ENCODE results near the gene PAX5.

- TF ChIP-seq CTCF (tag by site-specific recombination; IDR thresholded peaks at IDR 0.05) (no peak), ZBTB17 (tag by site-specific recombination; IDR thresholded peaks at IDR 0.05) (no peak)
These were observed 1.4 kb downstream of the PAX5 start for GRCh38 chr9:37032713-37033112.

Measured in HEK293 (cell line).